Activated T-cell treated with anti-CD3 and anti-CD28 coated beads, Interleukin-2, amount 50 U/mL, for 4 hours (primary cell): ENCODE results near the gene FRMD1. TPM values are rescaled to one million over a fixed set of nuclear protein-coding genes. Genes with fewer than 3 reads are reported as not detected.

Source experiments
- ATAC-seq, 2 donors: fragments of 200-7000 bp; cut with Tn5 transposase; one replicate each; pipeline ENCODE4 v1.10.0; 2021
- DNase-seq: peaks from one replicate; pipeline ENCODE4 v3.0.0-alpha.2; 2020
- H3K27me3 Mint-ChIP-seq: one replicate; pipeline ENCODE4 v1.8.0; 2021; ENCODE audit warnings: low read depth, mixed read lengths
- H3K36me3 Mint-ChIP-seq: one replicate; pipeline ENCODE4 v1.8.0; 2022; ENCODE audit warnings: mixed read lengths; ENCODE audit not compliant: insufficient read depth
- H3K4me1 Mint-ChIP-seq: one replicate; pipeline ENCODE4 v1.8.0; 2021; ENCODE audit warnings: low read depth, mixed read lengths
- H3K4me3 Mint-ChIP-seq: one replicate; pipeline ENCODE4 v1.8.0; 2021; ENCODE audit warnings: mild to moderate bottlenecking, moderate library complexity, mixed read lengths
- H3K9me3 Mint-ChIP-seq: one replicate; pipeline ENCODE4 v1.8.0; 2021; ENCODE audit warnings: mixed read lengths
- total RNA-seq, 3 donors: library from RNA; stranded (reverse); gene quantifications; one replicate each; pipeline ENCODE4 v1.2.1, GENCODE V29; 2021

The FRMD1 gene
- total RNA-seq, 3 donors from 2014 or later = not detected

- peaks cover 2% of the 10 kb centered on the region for H3K4me1 Mint-ChIP-seq
- peaks cover 45% of the 10 kb centered on the region for H3K27me3 Mint-ChIP-seq
- peaks cover 7% of the 10 kb centered on the region for H3K9me3 Mint-ChIP-seq
- no peaks in the 10 kb centered on the region for H3K36me3 Mint-ChIP-seq
- no peak for DNase-seq
- H3K4me3 Mint-ChIP-seq = no peak overlapping the region
- no peak for ATAC-seq
Observed at GRCh38 chr6:168034537-168034936, 44.5 kb downstream of the FRMD1 start.

- DNase-seq = no peak
- ATAC-seq = no peak
- H3K9me3 Mint-ChIP-seq = peaks cover 6% of the 10 kb centered on the region
- H3K27me3 Mint-ChIP-seq = peaks cover 45% of the 10 kb centered on the region
- H3K36me3 Mint-ChIP-seq = no peaks in the 10 kb centered on the region
- H3K4me1 Mint-ChIP-seq = peaks cover 2% of the 10 kb centered on the region
- H3K4me3 Mint-ChIP-seq = no peak overlapping the region
Observed at GRCh38 chr6:168033791-168034190, 45.2 kb downstream of the FRMD1 start.

- H3K27me3 Mint-ChIP-seq = peaks cover 40% of the 10 kb centered on the region
- H3K36me3 Mint-ChIP-seq = no peaks in the 10 kb centered on the region
- peaks cover 2% of the 10 kb centered on the region for H3K4me1 Mint-ChIP-seq
- ATAC-seq (no peak), DNase-seq (no peak)
- H3K4me3 Mint-ChIP-seq = no peak overlapping the region
- H3K9me3 Mint-ChIP-seq = no peaks in the 10 kb centered on the region
Observed at GRCh38 chr6:168032005-168032760, 46.8 kb downstream of the FRMD1 start.

GRCh38 chr6:168031411-168031971, 47.5 kb downstream of the FRMD1 start:
- Mint-ChIP-seq H3K4me1 (peaks cover 2% of the 10 kb centered on the region), H3K27me3 (peaks cover 40% of the 10 kb centered on the region)

GRCh38 chr6:168030908-168031307, 48.1 kb downstream of the FRMD1 start:
- no peak overlapping the region for H3K4me3 Mint-ChIP-seq
- peaks cover 35% of the 10 kb centered on the region for H3K27me3 Mint-ChIP-seq
- ATAC-seq = no peak
- H3K4me1 Mint-ChIP-seq = peaks cover 2% of the 10 kb centered on the region
- DNase-seq = no peak
- H3K9me3 Mint-ChIP-seq = no peaks in the 10 kb centered on the region
- no peaks in the 10 kb centered on the region for H3K36me3 Mint-ChIP-seq

More at GRCh38 chr6:168031411-168031971, 47.5 kb downstream of the FRMD1 start:
- Mint-ChIP-seq H3K9me3 (no peaks in the 10 kb centered on the region), H3K4me3 (no peak overlapping the region), H3K36me3 (no peaks in the 10 kb centered on the region)
- no peak for ATAC-seq
- no peak for DNase-seq

- Mint-ChIP-seq H3K4me1 (no peaks in the 10 kb centered on the region), H3K27me3 (peaks cover 31% of the 10 kb centered on the region), H3K36me3 (no peaks in the 10 kb centered on the region), H3K4me3 (no peak overlapping the region), H3K9me3 (no peaks in the 10 kb centered on the region)
- DNase-seq = no peak
- ATAC-seq = no peak
Observed at GRCh38 chr6:168030218-168030746, 48.7 kb downstream of the FRMD1 start.

- DNase-seq = no peak
- Mint-ChIP-seq H3K36me3 (no peaks in the 10 kb centered on the region), H3K27me3 (peaks cover 25% of the 10 kb centered on the region), H3K4me1 (no peaks in the 10 kb centered on the region), H3K9me3 (no peaks in the 10 kb centered on the region), H3K4me3 (no peak overlapping the region)
- no peak for ATAC-seq
Observed at GRCh38 chr6:168029459-168030217, 49.4 kb downstream of the FRMD1 start.

- Mint-ChIP-seq H3K9me3 (no peaks in the 10 kb centered on the region), H3K36me3 (no peaks in the 10 kb centered on the region), H3K27me3 (peaks cover 14% of the 10 kb centered on the region), H3K4me3 (no peak overlapping the region), H3K4me1 (no peaks in the 10 kb centered on the region)
- no peak for ATAC-seq
- no peak for DNase-seq
Observed at GRCh38 chr6:168028181-168028580, 50.8 kb downstream of the FRMD1 start.

- DNase-seq = no peak
- ATAC-seq = no peak
- Mint-ChIP-seq H3K4me3 (no peak overlapping the region), H3K36me3 (no peaks in the 10 kb centered on the region), H3K27me3 (peaks cover 14% of the 10 kb centered on the region), H3K9me3 (no peaks in the 10 kb centered on the region), H3K4me1 (no peaks in the 10 kb centered on the region)
Observed at GRCh38 chr6:168027521-168027920, 51.5 kb downstream of the FRMD1 start.

GRCh38 chr6:168026925-168027324, 52.1 kb downstream of the FRMD1 start:
- H3K4me3 Mint-ChIP-seq = no peak overlapping the region
- H3K9me3 Mint-ChIP-seq = no peaks in the 10 kb centered on the region
- no peaks in the 10 kb centered on the region for H3K36me3 Mint-ChIP-seq
- DNase-seq = no peak
- no peaks in the 10 kb centered on the region for H3K4me1 Mint-ChIP-seq
- H3K27me3 Mint-ChIP-seq = peaks cover 11% of the 10 kb centered on the region
- no peak for ATAC-seq

GRCh38 chr6:168025831-168026710, 52.9 kb downstream of the FRMD1 start:
- peaks cover 6% of the 10 kb centered on the region for H3K27me3 Mint-ChIP-seq
- H3K4me1 Mint-ChIP-seq = no peaks in the 10 kb centered on the region
- DNase-seq (no peak), ATAC-seq (no peak)
- H3K36me3 Mint-ChIP-seq = no peaks in the 10 kb centered on the region
- H3K9me3 Mint-ChIP-seq = no peaks in the 10 kb centered on the region
- H3K4me3 Mint-ChIP-seq = no peak overlapping the region

- ATAC-seq = no peak
- DNase-seq = no peak
- H3K4me3 Mint-ChIP-seq = no peak overlapping the region
- H3K9me3 Mint-ChIP-seq = no peaks in the 10 kb centered on the region
- peaks cover 6% of the 10 kb centered on the region for H3K27me3 Mint-ChIP-seq
- no peaks in the 10 kb centered on the region for H3K4me1 Mint-ChIP-seq
- no peaks in the 10 kb centered on the region for H3K36me3 Mint-ChIP-seq
Observed at GRCh38 chr6:168024951-168025510, 54.0 kb downstream of the FRMD1 start.

GRCh38 chr6:168022488-168023321, 56.3 kb downstream of the FRMD1 start:
- ATAC-seq (no peak), DNase-seq (no peak)
- H3K4me3 Mint-ChIP-seq = no peak overlapping the region
- H3K36me3 Mint-ChIP-seq = no peaks in the 10 kb centered on the region
- H3K27me3 Mint-ChIP-seq = peaks cover 3% of the 10 kb centered on the region
- peaks cover 5% of the 10 kb centered on the region for H3K9me3 Mint-ChIP-seq
- H3K4me1 Mint-ChIP-seq = no peaks in the 10 kb centered on the region
